HepG2 (cell line): ENCODE results near the gene USP10. TPM values are rescaled to one million over a fixed set of nuclear protein-coding genes. Genes with fewer than 3 reads are reported as not detected.

Experiments used
- CHD2 ChIP-seq: IDR thresholded peaks from 2 replicates; pipeline ENCODE4 v1.6.1; 2011; ENCODE audit warnings: low read depth, low read length, improper control_type of control experiment
- DMAP1 ChIP-seq: IDR thresholded peaks from 2 replicates; pipeline ENCODE4 v1.6.1; 2016
- HOXA5 ChIP-seq: sonication (generic); formaldehyde crosslinking; IDR thresholded peaks from 2 replicates; pipeline ENCODE4 v1.4.0; 2020; ENCODE audit warnings: missing genetic modification reagents
- KDM3A ChIP-seq: IDR thresholded peaks from 2 replicates; pipeline ENCODE4 v1.6.1; 2018; ENCODE audit warnings: low read depth, missing compliant biosample characterization
- MTF2 ChIP-seq: sonication (generic); formaldehyde crosslinking; IDR thresholded peaks from 2 replicates; pipeline ENCODE4 v1.5.0; 2020; ENCODE audit warnings: missing genetic modification reagents, borderline replicate concordance
- PTBP1 ChIP-seq: fragments of 200-400 bp; formaldehyde crosslinking; IDR thresholded peaks from 2 replicates; pipeline ENCODE4 v1.6.1; 2018; ENCODE audit warnings: low read length, low read depth; ENCODE audit not compliant: poor library complexity, severe bottlenecking
- RARA ChIP-seq: IDR thresholded peaks from 2 replicates; pipeline ENCODE4 v1.6.1; 2016; ENCODE audit warnings: missing genetic modification reagents, missing compliant biosample characterization
- RORA ChIP-seq: sonication (generic); formaldehyde crosslinking; IDR thresholded peaks from 2 replicates; pipeline ENCODE4 v1.5.0; 2020; ENCODE audit warnings: mild to moderate bottlenecking, missing genetic modification reagents, moderate library complexity
- SP4 ChIP-seq: sonication (generic); formaldehyde crosslinking; IDR thresholded peaks from 2 replicates; pipeline ENCODE4 v1.8.1; 2023; ENCODE audit warnings: mild to moderate bottlenecking, missing genetic modification reagents
- ZNF138 ChIP-seq: sonication (generic); formaldehyde crosslinking; IDR thresholded peaks from 2 replicates; pipeline ENCODE4 v1.5.0; 2020; ENCODE audit warnings: mild to moderate bottlenecking, low read depth, missing genetic modification reagents
- ZNF335 ChIP-seq: sonication (generic); formaldehyde crosslinking; IDR thresholded peaks from 2 replicates; pipeline ENCODE4 v1.4.0; 2020; ENCODE audit warnings: missing genetic modification reagents
- ZNF382 ChIP-seq: sonication (generic); formaldehyde crosslinking; IDR thresholded peaks from 2 replicates; pipeline ENCODE4 v1.5.0; 2020; ENCODE audit warnings: missing genetic modification reagents, mild to moderate bottlenecking, borderline replicate concordance
- ZNF383 ChIP-seq: sonication (generic); formaldehyde crosslinking; IDR thresholded peaks from 2 replicates; pipeline ENCODE4 v1.4.0; 2020; ENCODE audit warnings: missing genetic modification reagents, mild to moderate bottlenecking, borderline replicate concordance
- ZNF569 ChIP-seq: sonication (generic); formaldehyde crosslinking; IDR thresholded peaks from 2 replicates; pipeline ENCODE4 v1.5.0; 2020; ENCODE audit warnings: mild to moderate bottlenecking, missing genetic modification reagents, moderate library complexity, borderline replicate concordance
- ZNF570 ChIP-seq: sonication (generic); formaldehyde crosslinking; IDR thresholded peaks from 2 replicates; pipeline ENCODE4 v1.4.0; 2020; ENCODE audit warnings: mild to moderate bottlenecking, missing genetic modification reagents, borderline replicate concordance
- ZNF891 ChIP-seq: sonication (generic); formaldehyde crosslinking; IDR thresholded peaks from 2 replicates; pipeline ENCODE4 v1.5.0; 2020; ENCODE audit warnings: mild to moderate bottlenecking, missing genetic modification reagents
- ZSCAN12 ChIP-seq: sonication (generic); formaldehyde crosslinking; IDR thresholded peaks from 2 replicates; pipeline ENCODE4 v1.9.0; 2021; ENCODE audit warnings: mild to moderate bottlenecking, missing genetic modification reagents
- ZZZ3 ChIP-seq: sonication (generic); formaldehyde crosslinking; IDR thresholded peaks from 2 replicates; pipeline ENCODE4 v1.4.0; 2020; ENCODE audit warnings: missing genetic modification reagents, mild to moderate bottlenecking, borderline replicate concordance
- polyA plus RNA-seq, 8 experiments: library from polyadenylated mRNA; depleted of rRNA in 3 of 8; stranded (reverse) in 7 of 8; unstranded in 1 of 8; fragments of >200 nt; fragmentation: Illumina TruSeq in 4 of 8; extraction: Trizol in 4 of 8; gene quantifications; 2 replicates each; pipeline versions ENCODE4 v1.2.1 to v1.2.3, GENCODE V29; 2011 to 2016; ENCODE audit warnings: low read depth in 4 of 8, missing spikeins in 1 of 8, mixed read lengths in 1 of 8; ENCODE audit not compliant: insufficient read depth in 1 of 8
- total RNA-seq, 5 experiments: library from RNA; depleted of rRNA; stranded (reverse); fragments of >200 nt; fragmentation: Illumina TruSeq; extraction: Trizol; gene quantifications; 2 replicates each; pipeline ENCODE4 v1.2.3, GENCODE V29; 2016; ENCODE audit warnings: low read depth in 1 of 5
- TF ChIP-seq, protein P1 (sequence below): sonication (generic); formaldehyde crosslinking; IDR thresholded peaks from 2 replicates; pipeline ENCODE4 v1.4.0; 2020; ENCODE audit warnings: missing genetic modification reagents
- TF ChIP-seq, protein P2 (sequence below): IDR thresholded peaks from 2 replicates; pipeline ENCODE4 v1.6.1; 2016; ENCODE audit warnings: missing genetic modification reagents, missing compliant biosample characterization
- TF ChIP-seq, protein P3 (sequence below): sonication (generic); formaldehyde crosslinking; IDR thresholded peaks from 2 replicates; pipeline ENCODE4 v1.5.0; 2020; ENCODE audit warnings: missing genetic modification reagents, mild to moderate bottlenecking, borderline replicate concordance
- TF ChIP-seq, protein P4 (sequence below): sonication (generic); formaldehyde crosslinking; IDR thresholded peaks from 2 replicates; pipeline ENCODE4 v1.4.0; 2020; ENCODE audit warnings: low read depth, mild to moderate bottlenecking, missing genetic modification reagents
- TF ChIP-seq, protein P5 (sequence below): sonication (generic); formaldehyde crosslinking; IDR thresholded peaks from 2 replicates; pipeline ENCODE4 v1.9.0; 2021; ENCODE audit warnings: missing genetic modification reagents, mild to moderate bottlenecking, borderline replicate concordance

The USP10 gene
- total and polyA plus RNA-seq, 2 of the 13 experiments (the other 11 are each of a cell fraction or from before 2014, with no cell fraction given): 79.1 to 122 TPM

DNA sequence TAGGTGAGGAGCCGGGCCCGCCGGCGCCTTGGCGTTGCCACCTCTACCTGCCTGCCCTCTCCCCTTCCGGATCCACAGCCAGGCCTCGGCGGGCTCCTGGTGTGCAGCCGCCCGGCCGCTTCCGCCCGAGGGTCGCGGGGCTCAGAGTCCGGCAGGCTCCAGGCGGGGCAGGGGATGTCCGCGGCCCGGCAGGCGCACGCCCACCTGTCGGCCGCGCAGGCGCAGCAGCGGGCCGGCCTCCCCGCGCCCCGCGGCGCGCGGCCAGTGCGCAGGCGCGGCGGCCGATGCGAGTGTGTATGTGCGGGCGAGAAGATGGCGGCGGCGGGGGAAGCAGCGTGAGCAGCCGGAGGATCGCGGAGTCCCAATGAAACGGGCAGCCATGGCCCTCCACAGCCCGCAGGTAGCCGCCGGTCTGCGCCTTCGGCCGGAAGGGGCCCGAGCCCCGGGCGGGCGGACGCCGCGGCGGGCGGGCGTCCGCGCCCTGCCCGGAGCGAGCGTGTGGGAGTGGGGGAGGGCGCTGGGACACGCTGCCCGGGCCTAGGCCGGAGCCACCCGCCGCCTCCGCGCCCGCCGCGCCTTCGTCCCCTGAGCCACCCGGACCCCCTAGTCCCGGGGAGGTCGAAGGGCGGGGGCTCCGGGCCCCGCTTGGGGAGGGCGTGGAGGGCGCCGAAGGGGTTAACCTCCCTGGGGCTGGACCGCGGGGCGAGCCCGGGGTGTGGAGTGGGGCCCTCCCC, at the start of gene USP10 (continued):
- 0 out of 2 replicates have a peak, but pooled peaks have one; percentile 1 for TF ChIP-seq ZSCAN12 (CRISPR knock-in tag)
- TF ChIP-seq, protein P1, sequence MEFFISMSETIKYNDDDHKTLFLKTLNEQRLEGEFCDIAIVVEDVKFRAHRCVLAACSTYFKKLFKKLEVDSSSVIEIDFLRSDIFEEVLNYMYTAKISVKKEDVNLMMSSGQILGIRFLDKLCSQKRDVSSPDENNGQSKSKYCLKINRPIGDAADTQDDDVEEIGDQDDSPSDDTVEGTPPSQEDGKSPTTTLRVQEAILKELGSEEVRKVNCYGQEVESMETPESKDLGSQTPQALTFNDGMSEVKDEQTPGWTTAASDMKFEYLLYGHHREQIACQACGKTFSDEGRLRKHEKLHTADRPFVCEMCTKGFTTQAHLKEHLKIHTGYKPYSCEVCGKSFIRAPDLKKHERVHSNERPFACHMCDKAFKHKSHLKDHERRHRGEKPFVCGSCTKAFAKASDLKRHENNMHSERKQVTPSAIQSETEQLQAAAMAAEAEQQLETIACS: no peak; the same call in 1 of the 2 replicates
- peak; percentile 69 for TF ChIP-seq ZNF138 (CRISPR knock-in tag)
- TF ChIP-seq ZNF335 (CRISPR knock-in tag): no peak
- TF ChIP-seq, protein P2, sequence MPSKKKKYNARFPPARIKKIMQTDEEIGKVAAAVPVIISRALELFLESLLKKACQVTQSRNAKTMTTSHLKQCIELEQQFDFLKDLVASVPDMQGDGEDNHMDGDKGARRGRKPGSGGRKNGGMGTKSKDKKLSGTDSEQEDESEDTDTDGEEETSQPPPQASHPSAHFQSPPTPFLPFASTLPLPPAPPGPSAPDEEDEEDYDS: peak; percentile 63
- no peak for TF ChIP-seq RORA
- TF ChIP-seq PTBP1: no peak
- TF ChIP-seq, protein P3, sequence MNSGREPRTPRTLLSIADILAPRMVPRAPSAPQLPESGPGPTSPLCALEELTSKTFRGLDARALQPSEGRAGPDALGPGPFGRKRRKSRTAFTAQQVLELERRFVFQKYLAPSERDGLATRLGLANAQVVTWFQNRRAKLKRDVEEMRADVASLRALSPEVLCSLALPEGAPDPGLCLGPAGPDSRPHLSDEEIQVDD (CRISPR knock-in tag): no peak; the same call in 1 of the 2 replicates
- no peak; the same call in 1 of the 2 replicates for TF ChIP-seq HOXA5 (CRISPR knock-in tag)
- TF ChIP-seq MTF2 (CRISPR knock-in tag): no peak
- TF ChIP-seq ZNF570 (CRISPR knock-in tag): no peak
- TF ChIP-seq RARA (CRISPR knock-in tag): 0 out of 2 replicates have a peak, but pooled peaks have one; percentile 42
- TF ChIP-seq, protein P4, sequence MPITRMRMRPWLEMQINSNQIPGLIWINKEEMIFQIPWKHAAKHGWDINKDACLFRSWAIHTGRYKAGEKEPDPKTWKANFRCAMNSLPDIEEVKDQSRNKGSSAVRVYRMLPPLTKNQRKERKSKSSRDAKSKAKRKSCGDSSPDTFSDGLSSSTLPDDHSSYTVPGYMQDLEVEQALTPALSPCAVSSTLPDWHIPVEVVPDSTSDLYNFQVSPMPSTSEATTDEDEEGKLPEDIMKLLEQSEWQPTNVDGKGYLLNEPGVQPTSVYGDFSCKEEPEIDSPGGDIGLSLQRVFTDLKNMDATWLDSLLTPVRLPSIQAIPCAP: no peak
- TF ChIP-seq DMAP1 (CRISPR knock-in tag): peak; percentile 73
- TF ChIP-seq ZNF891 (CRISPR knock-in tag): no peak
- TF ChIP-seq ZNF569 (CRISPR knock-in tag): no peak
- peak; percentile 74 for TF ChIP-seq SP4 (CRISPR knock-in tag)
- TF ChIP-seq ZNF383 (CRISPR knock-in tag): no peak
- no peak for TF ChIP-seq ZNF382 (CRISPR knock-in tag)
- peak; percentile 75 for TF ChIP-seq KDM3A (CRISPR knock-in tag)
- TF ChIP-seq ZZZ3 (CRISPR knock-in tag): no peak
- no peak for TF ChIP-seq CHD2
- TF ChIP-seq, protein P5, sequence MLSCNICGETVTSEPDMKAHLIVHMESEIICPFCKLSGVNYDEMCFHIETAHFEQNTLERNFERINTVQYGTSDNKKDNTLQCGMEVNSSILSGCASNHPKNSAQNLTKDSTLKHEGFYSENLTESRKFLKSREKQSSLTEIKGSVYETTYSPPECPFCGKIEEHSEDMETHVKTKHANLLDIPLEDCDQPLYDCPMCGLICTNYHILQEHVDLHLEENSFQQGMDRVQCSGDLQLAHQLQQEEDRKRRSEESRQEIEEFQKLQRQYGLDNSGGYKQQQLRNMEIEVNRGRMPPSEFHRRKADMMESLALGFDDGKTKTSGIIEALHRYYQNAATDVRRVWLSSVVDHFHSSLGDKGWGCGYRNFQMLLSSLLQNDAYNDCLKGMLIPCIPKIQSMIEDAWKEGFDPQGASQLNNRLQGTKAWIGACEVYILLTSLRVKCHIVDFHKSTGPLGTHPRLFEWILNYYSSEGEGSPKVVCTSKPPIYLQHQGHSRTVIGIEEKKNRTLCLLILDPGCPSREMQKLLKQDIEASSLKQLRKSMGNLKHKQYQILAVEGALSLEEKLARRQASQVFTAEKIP (CRISPR knock-in tag): no peak
